SH-SY5Y (cell line): ENCODE data around the gene MGST2.

ENCODE experiments used
- GATA2 ChIP-seq: IDR thresholded peaks from 2 replicates; pipeline ENCODE4 v1.6.1; 2011; ENCODE audit warnings: mild to moderate bottlenecking, low read depth, low read length
- GATA3 ChIP-seq: IDR thresholded peaks from 2 replicates; pipeline ENCODE4 v1.6.1; 2011; ENCODE audit warnings: low read depth, mild to moderate bottlenecking, low read length, moderate library complexity

DNA sequence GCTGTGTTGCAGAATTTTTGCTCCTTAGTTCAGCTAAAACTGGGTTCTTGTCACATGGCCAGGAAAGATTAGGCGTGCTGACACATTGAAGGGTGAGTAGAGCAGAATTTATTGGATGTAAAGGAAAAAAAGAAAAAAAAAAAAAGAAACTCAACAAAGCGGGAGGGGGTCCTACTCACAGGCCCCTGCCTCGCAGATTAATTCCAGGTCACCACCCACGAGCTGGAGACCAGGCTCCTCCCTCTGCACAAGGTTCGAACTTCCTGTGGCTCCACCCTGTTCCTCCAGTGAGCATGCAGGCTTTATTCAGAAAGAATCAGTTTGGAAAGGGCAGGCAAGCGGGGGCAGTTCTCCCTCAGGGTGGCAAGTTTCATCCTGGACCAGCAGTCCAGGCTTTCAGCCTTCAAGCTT, 17.1 kb downstream of the MGST2 start:
- no peak for TF ChIP-seq GATA2
- TF ChIP-seq GATA3 = no peak
